GM12878 (cell line): Measurements from ENCODE around the gene PACS1. TPM values are rescaled to one million over a fixed set of nuclear protein-coding genes. Genes with fewer than 3 reads are reported as not detected.
A peak's percentile ranks its signal among the peaks of the same experiment; 100 is the strongest.

Experiments
- ATF3 ChIP-seq: IDR thresholded peaks from 2 replicates; pipeline ENCODE4 v1.6.1; 2011; ENCODE audit warnings: low read depth, mild to moderate bottlenecking, low read length, moderate library complexity, borderline replicate concordance; ENCODE audit errors: extremely low read depth
- BACH1 ChIP-seq: fragments of 450-650 bp; IDR thresholded peaks from 2 replicates; pipeline ENCODE4 v1.6.1; 2017; ENCODE audit warnings: mild to moderate bottlenecking, borderline replicate concordance
- CREB1 ChIP-seq: IDR thresholded peaks from 2 replicates; pipeline ENCODE4 v1.6.1; 2012; ENCODE audit warnings: low read depth, mild to moderate bottlenecking, inconsistent platforms
- CTCF ChIP-seq, 3 experiments: IDR thresholded peaks in 2 of 3; conservative IDR thresholded peaks in 1 of 3; 2 replicates each; pipeline ENCODE4 v1.5.1; 2011; ENCODE audit warnings: low read depth in 3 of 3, low read length in 3 of 3, mild to moderate bottlenecking in 3 of 3, control low read depth in 2 of 3, moderate library complexity in 2 of 3, inconsistent platforms in 1 of 3, mixed read lengths in 1 of 3; ENCODE audit not compliant: control insufficient read depth in 2 of 3, insufficient read depth in 1 of 3; ENCODE audit errors: extremely low read depth in 1 of 3
- CUX1 ChIP-seq: IDR thresholded peaks from 2 replicates; pipeline ENCODE4 v1.6.1; 2012; ENCODE audit warnings: improper control_type of control experiment, low read depth, low read length; ENCODE audit not compliant: insufficient replicate concordance
- ETV6 ChIP-seq, 2 experiments: fragments of 450-650 bp in 1 of 2; IDR thresholded peaks in 1 of 2; conservative IDR thresholded peaks in 1 of 2; 2 replicates each; pipeline ENCODE4 v1.6.1; 2014; ENCODE audit warnings: antibody characterized with exemption in 1 of 2, borderline replicate concordance in 1 of 2, low read depth in 1 of 2, mild to moderate bottlenecking in 1 of 2, moderate library complexity in 1 of 2
- GABPA ChIP-seq: IDR thresholded peaks from 2 replicates; pipeline ENCODE4 v1.6.1; 2014; ENCODE audit warnings: antibody characterized with exemption, low read depth, mild to moderate bottlenecking, inconsistent platforms
- MAX ChIP-seq: IDR thresholded peaks from 2 replicates; pipeline ENCODE4 v1.6.1; 2012; ENCODE audit warnings: low read depth, low read length, improper control_type of control experiment
- NFIC ChIP-seq: IDR thresholded peaks from 2 replicates; pipeline ENCODE4 v1.6.1; 2012; ENCODE audit warnings: low read depth, mild to moderate bottlenecking, inconsistent platforms, low read length, moderate library complexity
- NFYB ChIP-seq: IDR thresholded peaks from 2 replicates; pipeline ENCODE4 v1.6.1; 2011; ENCODE audit warnings: low read depth, mild to moderate bottlenecking, low read length, improper control_type of control experiment, moderate library complexity; ENCODE audit not compliant: insufficient read depth
- NR2F1 ChIP-seq: fragments of 450-650 bp; conservative IDR thresholded peaks from 2 replicates; pipeline ENCODE4 v1.6.1; 2017; ENCODE audit warnings: mild to moderate bottlenecking
- POLR2AphosphoS5 ChIP-seq: IDR thresholded peaks from 2 replicates; pipeline ENCODE4 v1.6.1; 2011; ENCODE audit warnings: mild to moderate bottlenecking, low read length, inconsistent platforms
- RB1 ChIP-seq: fragments of 450-650 bp; formaldehyde crosslinking; IDR thresholded peaks from 2 replicates; pipeline ENCODE4 v1.6.1; 2017; ENCODE audit warnings: mild to moderate bottlenecking, borderline replicate concordance
- SREBF1 ChIP-seq: IDR thresholded peaks from 2 replicates; pipeline ENCODE4 v1.6.1; 2012; ENCODE audit warnings: mild to moderate bottlenecking, low read length
- ZNF592 ChIP-seq: fragments of 450-650 bp; IDR thresholded peaks from 2 replicates; pipeline ENCODE4 v1.6.1; 2017; ENCODE audit warnings: mild to moderate bottlenecking, moderate library complexity
- ZZZ3 ChIP-seq: IDR thresholded peaks from 2 replicates; pipeline ENCODE4 v1.6.1; 2011; ENCODE audit warnings: low read depth; ENCODE audit not compliant: control insufficient read depth, insufficient read length
- polyA plus RNA-seq, 11 experiments: library from polyadenylated mRNA; depleted of rRNA in 4 of 11; unstranded in 6 of 11; stranded (reverse) in 5 of 11; fragments of >200 nt; fragmentation: Nextera tagmentation in 4 of 11; fragmentation: Illumina TruSeq in 1 of 11; extraction: Ambion mirVana in 4 of 11; extraction: Trizol in 1 of 11; gene quantifications; 1 replicate in 1 of 11; 2 replicates in 10 of 11; pipeline versions ENCODE4 v1.2.1 to v1.2.3, GENCODE V29; 2011 to 2016; ENCODE audit warnings: inconsistent platforms in 2 of 11, missing spikeins in 2 of 11, low read depth in 1 of 11
- total RNA-seq, 4 experiments: library from RNA; depleted of rRNA in 3 of 4; stranded (reverse); fragments of >200 nt in 3 of 4; fragmentation: Illumina TruSeq in 1 of 4; extraction: Trizol in 1 of 4; gene quantifications; 2 replicates each; pipeline versions ENCODE4 v1.2.1 to v1.2.3, GENCODE V29; 2013 to 2021

PACS1 gene
- total and polyA plus RNA-seq, 10 of the 15 experiments (the other 5 are each of a cell fraction or from before 2014, with no cell fraction given): 1.1 to 74.3 (median 17.9) TPM

- peak; percentile 89 for TF ChIP-seq MAX
- TF ChIP-seq BACH1: peak; percentile 66; the same call in 1 of the 2 replicates
- TF ChIP-seq ZZZ3: no peak
- peak in 1 of 2 experiments; percentile 45; a peak in 1 of 4 replicates for TF ChIP-seq ETV6 (conservative IDR thresholded peaks at IDR 0.05 in 1 of 2, IDR thresholded peaks at IDR 0.05 in 1 of 2; ENCODE audit: borderline replicate concordance in 1 of 2, low read depth in 1 of 2)
- TF ChIP-seq NFYB: no peak
- peak; percentile 91 for TF ChIP-seq ZNF592
- peak; percentile 49; the same call in 1 of the 2 replicates for TF ChIP-seq POLR2AphosphoS5
- TF ChIP-seq NR2F1: peak; percentile 76
- peak; percentile 64; the same call in 1 of the 2 replicates for TF ChIP-seq RB1
- TF ChIP-seq GABPA: no peak
- peak; percentile 100; a peak in 5 of 6 replicates for TF ChIP-seq CTCF (IDR thresholded peaks at IDR 0.05 in 2 of 3, conservative IDR thresholded peaks at IDR 0.05 in 1 of 3; ENCODE audit: control insufficient read depth in 2 of 3, extremely low read depth in 1 of 3, insufficient read depth in 1 of 3, low read depth in 3 of 3, low read length in 3 of 3)
- TF ChIP-seq SREBF1: no peak
- no peak for TF ChIP-seq CUX1
- peak; percentile 84 for TF ChIP-seq CREB1
- peak; percentile 92 for TF ChIP-seq ATF3
- TF ChIP-seq NFIC: peak; percentile 56; the same call in 1 of the 2 replicates
Observed at GRCh38 chr11:66222358-66223149, 152.5 kb downstream of the PACS1 start (continued).
